Left lobe of liver (tissue), 2 donors: ENCODE data around the gene PEX19. TPM values are rescaled to one million over a fixed set of nuclear protein-coding genes. Genes with fewer than 3 reads are reported as not detected.

Experiments
- ATAC-seq: fragments of 200-7000 bp; cut with Tn5 transposase; one replicate; pipeline ENCODE4 v1.9.1; 2020; ENCODE audit warnings: mild to moderate bottlenecking, moderate library complexity
- DNase-seq: peaks from one replicate; pipeline ENCODE4 v3.0.0-alpha.2; 2020; ENCODE audit warnings: low spot score
- total RNA-seq: library from RNA; stranded (reverse); gene quantifications from one replicate; pipeline ENCODE4 v1.2.1, GENCODE V29; 2021
- donor health status: DM: no; HTN: no; CAD: no; lungs with moderate emphysema.
- donor health status: DM: no; HTN: yes; CAD: no.

Gene PEX19
- total RNA-seq, 1 donor from 2014 or later = 82.5 TPM

GRCh38 chr1:160243767-160244166, 41.2 kb downstream of the PEX19 start:
- no peak for DNase-seq
- ATAC-seq = no peak

- ATAC-seq = peak; percentile 82
- DNase-seq = peak; percentile 68
Measured at GRCh38 chr1:160239582-160240299, 45.2 kb downstream of the PEX19 start.

- ATAC-seq = peak; percentile 85
- DNase-seq = peak; percentile 88
Measured at GRCh38 chr1:160238408-160238807, 46.5 kb downstream of the PEX19 start.

GRCh38 chr1:160237558-160237957, 47.4 kb downstream of the PEX19 start:
- ATAC-seq = no peak
- DNase-seq = no peak

GRCh38 chr1:160236806-160237205, 48.1 kb downstream of the PEX19 start:
- DNase-seq (no peak), ATAC-seq (no peak)

- ATAC-seq = no peak
Measured at GRCh38 chr1:160232911-160233310, 52.0 kb downstream of the PEX19 start.

GRCh38 chr1:160228431-160228830, 56.5 kb downstream of the PEX19 start:
- no peak for ATAC-seq
- DNase-seq = no peak

More at GRCh38 chr1:160232911-160233310, 52.0 kb downstream of the PEX19 start:
- no peak for DNase-seq

- DNase-seq (no peak), ATAC-seq (no peak)
Measured at GRCh38 chr1:160227561-160227960, 57.4 kb downstream of the PEX19 start.

- DNase-seq (no peak), ATAC-seq (no peak)
Measured at GRCh38 chr1:160227034-160227433, 57.9 kb downstream of the PEX19 start.

Other genes with a start within 250 kb of the PEX19 start
- gene KCNJ10, start 215.0 kb downstream of the PEX19 start, total RNA-seq = 0.28 TPM
- not detected for gene KCNJ9, start 203.6 kb downstream of the PEX19 start, total RNA-seq
- 54.5 TPM for gene IGSF8, start 186.5 kb downstream of the PEX19 start, total RNA-seq
- 0.45 TPM for gene ATP1A2, start 169.4 kb downstream of the PEX19 start, total RNA-seq
- gene ATP1A4, start 133.5 kb downstream of the PEX19 start, total RNA-seq = not detected
- not detected for gene CASQ1, start 94.6 kb downstream of the PEX19 start, total RNA-seq
- gene PEA15, start 79.7 kb downstream of the PEX19 start, total RNA-seq = 11.3 TPM
- gene DCAF8, start 22.6 kb downstream of the PEX19 start, total RNA-seq = 127 TPM
- gene COPA, start 58.1 kb upstream of the PEX19 start, total RNA-seq = 94.8 TPM
- gene NCSTN, start 58.2 kb upstream of the PEX19 start, total RNA-seq = 32.1 TPM
- 0.10 TPM for gene NHLH1, start 81.9 kb upstream of the PEX19 start, total RNA-seq
- 0.20 TPM for gene VANGL2, start 115.4 kb upstream of the PEX19 start, total RNA-seq
- gene SLAMF6, start 238.1 kb upstream of the PEX19 start, total RNA-seq = 0.23 TPM